ENCODE measurements around the gene GDI1. TPM values are rescaled to one million over a fixed set of nuclear protein-coding genes. Genes with fewer than 3 reads are reported as not detected.
A peak's percentile ranks its signal among the peaks of the same experiment; 100 is the strongest.

GDI1 gene
- polyA plus RNA-seq, 1 donor (not counting 4 experiments of a cell fraction or from before 2014, with no cell fraction given): 61.8 TPM

GRCh38 chrX:154476821-154477220, 39.9 kb downstream of the GDI1 start:
- Histone ChIP-seq H3K27ac (ENCODE audit: control insufficient read depth, insufficient read depth, low read length) (no peak overlapping the region), H3K36me3 (ENCODE audit: control insufficient read depth in 2 of 2, extremely low read depth in 1 of 2, insufficient read depth in 2 of 2, low read length in 2 of 2) (peaks cover 0 to under 1% of the 10 kb centered on the region in 2 experiments), H3K9me3 (ENCODE audit: control insufficient read depth, low read depth, low read length) (no peaks in the 10 kb centered on the region), H3K9me1 (ENCODE audit: control insufficient read depth, extremely low read depth, insufficient read depth, low read length) (no peaks in the 10 kb centered on the region), H3K4me3 (ENCODE audit: control insufficient read depth in 2 of 3, extremely low read depth in 1 of 3, insufficient read depth in 2 of 3, low read depth in 1 of 3, low read length in 3 of 3) (no peak overlapping the region), H2AFZ (ENCODE audit: control insufficient read depth, low read length) (no peak overlapping the region), H4K20me1 (ENCODE audit: control insufficient read depth, extremely low read depth, insufficient read depth, low read length) (no peaks in the 10 kb centered on the region), H3K79me2 (ENCODE audit: control insufficient read depth, insufficient read depth, low read length) (no peaks in the 10 kb centered on the region), H3K9ac (ENCODE audit: control insufficient read depth, extremely low read depth, insufficient read depth, low read length) (no peak overlapping the region), H3K4me2 (ENCODE audit: control insufficient read depth, extremely low read depth, insufficient read depth, low read depth, low read length) (no peak overlapping the region), H3K27me3 (ENCODE audit: control insufficient read depth, extremely low read depth, insufficient read depth, low read length) (no peaks in the 10 kb centered on the region), H3K4me1 (ENCODE audit: control insufficient read depth, extremely low read depth, insufficient read depth, low read length) (no peaks in the 10 kb centered on the region)
- TF ChIP-seq CTCF (optimal IDR thresholded peaks at IDR 0.05 in 1 of 3, IDR thresholded peaks at IDR 0.05 in 1 of 3, conservative IDR thresholded peaks at IDR 0.05 in 1 of 3; ENCODE audit: extremely low read depth in 1 of 3, insufficient read depth in 2 of 3, low read length in 3 of 3) (no peak), EZH2 (IDR thresholded peaks at IDR 0.05; ENCODE audit: low read length) (no peak)
- FAIRE-seq: no peak
- DNase-seq (ENCODE audit: low read depth, low spot score): no peak
- dilution Hi-C loops (cut with MboI; ENCODE audit: extremely low pct_ligation_motif_present, low sequenced_read_pairs): no loop called here

- Histone ChIP-seq H3K27me3 (ENCODE audit: control insufficient read depth, extremely low read depth, insufficient read depth, low read length) (no peaks in the 10 kb centered on the region), H2AFZ (ENCODE audit: control insufficient read depth, low read length) (no peak overlapping the region), H3K9me3 (ENCODE audit: control insufficient read depth, low read depth, low read length) (no peaks in the 10 kb centered on the region), H3K9me1 (ENCODE audit: control insufficient read depth, extremely low read depth, insufficient read depth, low read length) (no peaks in the 10 kb centered on the region), H3K27ac (ENCODE audit: control insufficient read depth, insufficient read depth, low read length) (no peak overlapping the region), H4K20me1 (ENCODE audit: control insufficient read depth, extremely low read depth, insufficient read depth, low read length) (no peaks in the 10 kb centered on the region), H3K4me1 (ENCODE audit: control insufficient read depth, extremely low read depth, insufficient read depth, low read length) (no peaks in the 10 kb centered on the region), H3K4me2 (ENCODE audit: control insufficient read depth, extremely low read depth, insufficient read depth, low read depth, low read length) (peak overlapping the region; percentile 67), H3K79me2 (ENCODE audit: control insufficient read depth, insufficient read depth, low read length) (no peaks in the 10 kb centered on the region), H3K9ac (ENCODE audit: control insufficient read depth, extremely low read depth, insufficient read depth, low read length) (no peak overlapping the region), H3K36me3 (ENCODE audit: control insufficient read depth in 2 of 2, extremely low read depth in 1 of 2, insufficient read depth in 2 of 2, low read length in 2 of 2) (no peaks in the 10 kb centered on the region), H3K4me3 (ENCODE audit: control insufficient read depth in 2 of 3, extremely low read depth in 1 of 3, insufficient read depth in 2 of 3, low read depth in 1 of 3, low read length in 3 of 3) (peak overlapping the region; percentile 42 to 57 (median 47))
- FAIRE-seq (no peak), DNase-seq (ENCODE audit: low read depth, low spot score) (no peak)
- TF ChIP-seq EZH2 (IDR thresholded peaks at IDR 0.05; ENCODE audit: low read length) (no peak), CTCF (optimal IDR thresholded peaks at IDR 0.05 in 1 of 3, IDR thresholded peaks at IDR 0.05 in 1 of 3, conservative IDR thresholded peaks at IDR 0.05 in 1 of 3; ENCODE audit: extremely low read depth in 1 of 3, insufficient read depth in 2 of 3, low read length in 3 of 3) (no peak)
- dilution Hi-C loops (cut with MboI; ENCODE audit: extremely low pct_ligation_motif_present, low sequenced_read_pairs): no loop called here
Measured at GRCh38 chrX:154477891-154478477, 41.0 kb downstream of the GDI1 start.
